ENCODE measurements around the gene ZNF487. TPM values are rescaled to one million over a fixed set of nuclear protein-coding genes. Genes with fewer than 3 reads are reported as not detected.

Gene ZNF487
- total and polyA plus RNA-seq, 10 of the 15 experiments (the other 5 are each of a cell fraction or from before 2014, with no cell fraction given) = 0.74 to 2.1 (median 1.1) TPM

DNA sequence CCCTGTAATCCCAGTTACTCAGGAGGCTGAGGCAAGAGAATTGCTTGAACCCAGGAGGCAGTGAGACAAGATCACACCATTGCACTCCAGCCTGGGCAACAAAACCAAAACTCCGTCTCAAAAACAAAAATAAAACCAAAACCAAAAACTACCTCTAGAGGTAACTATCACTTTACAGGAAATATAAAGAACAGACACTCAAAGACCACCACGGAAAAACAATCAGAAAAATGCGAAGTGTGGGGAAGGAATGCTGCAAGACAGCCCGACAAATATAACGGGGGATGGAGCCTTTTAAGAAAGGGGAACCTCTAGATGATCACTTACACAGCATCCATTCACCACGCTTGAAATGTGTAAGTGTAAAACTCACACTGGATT is 32.2 kb upstream of the ZNF487 start (continued):
- no peak for TF ChIP-seq ATF2 (IDR thresholded peaks at IDR 0.05; ENCODE audit: low read length)
- TF ChIP-seq HDGF (IDR thresholded peaks at IDR 0.05) = peak; percentile 73
- 0 out of 2 replicates have a peak, but pooled peaks have one; percentile 6 for TF ChIP-seq CHD1 (IDR thresholded peaks at IDR 0.05; ENCODE audit: low read depth, low read length)
- TF ChIP-seq NR2C2 (IDR thresholded peaks at IDR 0.05; ENCODE audit: borderline replicate concordance, control insufficient read depth, insufficient read length, low read depth) = no peak
- TF ChIP-seq CEBPB (IDR thresholded peaks at IDR 0.05; ENCODE audit: borderline replicate concordance in 1 of 2, low read depth in 2 of 2, low read length in 2 of 2) = no peak
- no peak for TF ChIP-seq ZNF592 (IDR thresholded peaks at IDR 0.05)
- peak; percentile 65 for TF ChIP-seq MLLT1 (IDR thresholded peaks at IDR 0.05)
- TF ChIP-seq, protein P1, sequence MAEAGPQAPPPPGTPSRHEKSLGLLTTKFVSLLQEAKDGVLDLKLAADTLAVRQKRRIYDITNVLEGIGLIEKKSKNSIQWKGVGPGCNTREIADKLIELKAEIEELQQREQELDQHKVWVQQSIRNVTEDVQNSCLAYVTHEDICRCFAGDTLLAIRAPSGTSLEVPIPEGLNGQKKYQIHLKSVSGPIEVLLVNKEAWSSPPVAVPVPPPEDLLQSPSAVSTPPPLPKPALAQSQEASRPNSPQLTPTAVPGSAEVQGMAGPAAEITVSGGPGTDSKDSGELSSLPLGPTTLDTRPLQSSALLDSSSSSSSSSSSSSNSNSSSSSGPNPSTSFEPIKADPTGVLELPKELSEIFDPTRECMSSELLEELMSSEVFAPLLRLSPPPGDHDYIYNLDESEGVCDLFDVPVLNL (IDR thresholded peaks at IDR 0.05; ENCODE audit: low read depth, low read length) = no peak
- peak; percentile 31 for TF ChIP-seq E2F8 (IDR thresholded peaks at IDR 0.05; ENCODE audit: low read depth, partially characterized antibody)
- peak; percentile 40; the same call in 1 of the 2 replicates for TF ChIP-seq NBN (IDR thresholded peaks at IDR 0.05)
- no peak for TF ChIP-seq BACH1 (IDR thresholded peaks at IDR 0.05; ENCODE audit: borderline replicate concordance)
- TF ChIP-seq, protein P2, sequence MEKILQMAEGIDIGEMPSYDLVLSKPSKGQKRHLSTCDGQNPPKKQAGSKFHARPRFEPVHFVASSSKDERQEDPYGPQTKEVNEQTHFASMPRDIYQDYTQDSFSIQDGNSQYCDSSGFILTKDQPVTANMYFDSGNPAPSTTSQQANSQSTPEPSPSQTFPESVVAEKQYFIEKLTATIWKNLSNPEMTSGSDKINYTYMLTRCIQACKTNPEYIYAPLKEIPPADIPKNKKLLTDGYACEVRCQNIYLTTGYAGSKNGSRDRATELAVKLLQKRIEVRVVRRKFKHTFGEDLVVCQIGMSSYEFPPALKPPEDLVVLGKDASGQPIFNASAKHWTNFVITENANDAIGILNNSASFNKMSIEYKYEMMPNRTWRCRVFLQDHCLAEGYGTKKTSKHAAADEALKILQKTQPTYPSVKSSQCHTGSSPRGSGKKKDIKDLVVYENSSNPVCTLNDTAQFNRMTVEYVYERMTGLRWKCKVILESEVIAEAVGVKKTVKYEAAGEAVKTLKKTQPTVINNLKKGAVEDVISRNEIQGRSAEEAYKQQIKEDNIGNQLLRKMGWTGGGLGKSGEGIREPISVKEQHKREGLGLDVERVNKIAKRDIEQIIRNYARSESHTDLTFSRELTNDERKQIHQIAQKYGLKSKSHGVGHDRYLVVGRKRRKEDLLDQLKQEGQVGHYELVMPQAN (conservative IDR thresholded peaks at IDR 0.05) = no peak
- TF ChIP-seq, protein P3, sequence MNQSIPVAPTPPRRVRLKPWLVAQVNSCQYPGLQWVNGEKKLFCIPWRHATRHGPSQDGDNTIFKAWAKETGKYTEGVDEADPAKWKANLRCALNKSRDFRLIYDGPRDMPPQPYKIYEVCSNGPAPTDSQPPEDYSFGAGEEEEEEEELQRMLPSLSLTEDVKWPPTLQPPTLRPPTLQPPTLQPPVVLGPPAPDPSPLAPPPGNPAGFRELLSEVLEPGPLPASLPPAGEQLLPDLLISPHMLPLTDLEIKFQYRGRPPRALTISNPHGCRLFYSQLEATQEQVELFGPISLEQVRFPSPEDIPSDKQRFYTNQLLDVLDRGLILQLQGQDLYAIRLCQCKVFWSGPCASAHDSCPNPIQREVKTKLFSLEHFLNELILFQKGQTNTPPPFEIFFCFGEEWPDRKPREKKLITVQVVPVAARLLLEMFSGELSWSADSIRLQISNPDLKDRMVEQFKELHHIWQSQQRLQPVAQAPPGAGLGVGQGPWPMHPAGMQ (IDR thresholded peaks at IDR 0.05; ENCODE audit: borderline replicate concordance) = no peak
- no peak for TF ChIP-seq EZH2 (IDR thresholded peaks at IDR 0.05; ENCODE audit: borderline replicate concordance, control insufficient read depth, low read depth, low read length)
- TF ChIP-seq CHD4 (IDR thresholded peaks at IDR 0.05) = no peak

All from GM12878 (cell line).